GM19372 (cell line): ENCODE data around the gene SCYGR1.
"Not testable (repeated sequence)": the region's sequence is repeated elsewhere in the genome, so short reads cannot be mapped to it uniquely, and the experiment has no call there.

ENCODE experiments used
- ATAC-seq: cut with Tn5 transposase; IDR thresholded peaks from one replicate; pipeline ENCODE4 v1.9.1; 2021; ENCODE audit warnings: mild to moderate bottlenecking, low read depth, moderate library complexity; ENCODE audit not compliant: unreplicated experiment

The SCYGR1 gene

DNA sequence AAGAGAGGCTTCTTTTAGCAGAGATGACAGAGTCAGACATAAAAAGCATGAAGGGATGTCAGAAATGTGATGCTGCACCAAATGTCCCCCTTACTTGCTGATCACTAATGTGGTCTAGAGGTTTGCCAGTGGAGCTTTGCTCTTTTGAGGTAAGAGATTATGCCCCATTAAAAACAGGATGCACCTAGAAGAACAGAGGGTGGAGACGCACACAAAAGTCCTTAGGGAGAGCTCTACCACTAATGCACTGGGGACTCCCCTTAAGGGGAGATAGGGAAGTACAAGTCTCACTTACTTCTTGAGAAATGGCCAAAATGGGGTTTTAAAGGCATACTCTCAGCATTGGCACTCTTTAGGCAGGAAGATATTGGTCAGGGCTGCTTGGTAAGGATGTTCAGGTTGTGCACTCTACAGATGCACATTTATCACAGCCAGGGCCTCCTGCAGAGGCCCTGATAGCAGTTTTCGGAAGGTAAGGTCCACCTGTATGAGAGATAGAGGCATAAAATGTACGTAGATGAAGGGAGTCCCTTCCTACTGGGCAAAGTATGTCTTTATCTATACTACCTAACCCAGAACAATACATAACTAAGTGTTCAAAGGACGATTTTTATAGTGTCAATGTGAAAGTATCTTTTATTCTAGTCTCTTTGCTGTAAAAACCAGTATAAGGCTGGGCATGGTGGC, 17.0 kb upstream of the SCYGR1 start:
- ATAC-seq = no peak

DNA sequence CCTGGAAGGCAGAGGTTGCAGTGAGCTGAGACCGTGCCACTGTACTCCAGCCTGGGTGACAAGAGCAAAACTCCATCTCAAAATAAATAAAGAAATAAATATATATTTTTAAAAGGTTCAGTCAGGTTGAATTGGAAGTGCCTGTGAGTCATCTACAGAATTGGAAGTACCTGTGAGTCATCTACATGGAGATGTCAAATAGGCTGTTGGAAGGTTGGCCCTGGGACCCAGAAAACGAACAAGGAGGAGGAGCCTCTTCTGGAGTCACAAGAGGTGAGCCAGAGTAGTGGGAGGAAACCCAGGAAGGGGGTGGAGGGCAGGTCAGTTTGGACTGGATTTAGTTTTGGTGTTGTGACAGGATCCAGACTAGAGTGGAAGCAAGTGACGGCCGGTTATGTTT, 15.2 kb upstream of the SCYGR1 start:
- no peak for ATAC-seq

DNA sequence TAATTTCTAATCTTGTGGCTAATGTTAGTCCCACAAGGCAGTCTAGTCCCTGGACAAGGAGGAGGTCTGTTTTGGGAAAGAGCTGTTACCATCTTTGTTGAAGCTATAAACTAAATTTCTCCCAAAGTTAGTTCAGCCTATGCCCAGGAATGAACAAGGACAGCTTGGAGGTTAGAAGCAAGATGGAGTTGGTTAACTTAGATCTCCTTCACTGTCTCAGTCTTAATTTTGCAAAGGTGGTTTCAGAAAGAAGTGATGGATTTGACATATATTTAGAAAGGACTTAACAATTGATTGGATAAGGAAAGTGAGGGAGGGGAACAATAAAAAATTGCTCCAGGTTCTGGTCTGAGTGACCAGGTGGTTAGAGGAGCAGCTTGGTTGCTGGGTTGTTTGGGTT, 14.6 kb upstream of the SCYGR1 start:
- ATAC-seq = no peak

DNA sequence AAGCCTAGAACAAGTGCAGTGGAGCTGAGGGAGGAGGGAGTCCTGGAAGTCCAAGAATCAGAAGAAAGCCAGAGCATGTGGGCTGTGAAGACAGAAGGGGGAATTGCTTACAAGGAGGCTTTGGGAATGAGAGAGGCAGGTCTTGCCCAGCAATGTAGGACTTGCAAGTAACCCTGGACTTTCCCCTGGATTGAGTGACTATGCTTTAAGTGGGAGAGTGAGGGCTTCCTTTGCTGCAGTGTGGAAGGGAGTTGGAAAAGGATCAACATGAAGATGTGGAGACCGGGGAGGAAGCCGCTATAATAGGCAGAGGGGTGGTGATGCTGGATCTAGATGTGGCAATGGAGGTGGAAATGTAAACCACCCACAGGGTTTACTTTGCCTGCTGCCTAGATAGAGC, 13.8 kb upstream of the SCYGR1 start:
- no peak for ATAC-seq

DNA sequence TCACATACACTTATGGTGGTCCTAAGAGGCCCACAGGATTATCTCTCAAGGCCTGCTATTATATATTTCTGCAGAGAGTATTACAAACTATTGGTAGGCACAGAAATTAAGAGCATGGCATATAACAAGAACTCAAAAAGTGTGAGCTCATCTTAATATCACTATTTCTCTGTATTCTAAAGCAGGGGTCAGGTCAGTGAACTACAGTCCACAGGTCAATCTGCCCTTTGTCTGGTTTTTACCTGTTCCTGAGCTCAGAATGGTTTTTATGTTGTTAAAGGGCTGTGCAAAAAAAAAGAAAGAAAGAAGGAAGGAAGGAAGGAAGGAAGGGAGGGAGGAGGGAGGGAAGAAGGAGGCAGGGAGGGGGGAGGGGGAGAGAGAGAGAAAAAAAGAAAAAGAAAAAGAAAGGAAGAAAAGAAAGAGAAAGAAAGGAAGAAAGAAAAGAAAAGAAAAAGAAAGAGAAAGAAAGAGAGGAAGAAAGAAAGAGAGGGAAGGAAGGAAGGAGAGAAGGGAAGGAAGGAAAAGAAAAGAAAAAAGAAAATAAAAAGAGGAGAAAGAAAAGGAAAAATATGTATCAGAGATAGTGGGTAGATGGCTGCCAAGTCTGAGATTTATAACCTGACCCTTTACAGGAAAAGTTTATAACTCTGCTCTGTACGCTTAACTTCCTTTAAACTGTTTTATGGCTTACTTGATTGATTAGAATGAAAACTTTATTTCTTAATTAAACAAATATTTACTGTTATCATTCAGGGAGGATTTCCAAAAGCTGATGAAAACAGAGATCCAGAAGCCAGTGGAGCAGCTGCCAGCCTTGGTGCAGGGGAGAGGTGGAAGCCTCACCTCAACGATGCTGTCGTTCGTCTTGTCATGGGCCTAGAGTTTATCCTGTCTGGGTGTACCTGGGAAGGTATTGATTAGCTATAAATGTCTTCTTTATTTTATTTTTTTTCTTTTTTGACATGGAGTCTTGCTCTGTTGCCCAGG, 11.2 kb upstream of the SCYGR1 start:
- no peak for ATAC-seq

DNA sequence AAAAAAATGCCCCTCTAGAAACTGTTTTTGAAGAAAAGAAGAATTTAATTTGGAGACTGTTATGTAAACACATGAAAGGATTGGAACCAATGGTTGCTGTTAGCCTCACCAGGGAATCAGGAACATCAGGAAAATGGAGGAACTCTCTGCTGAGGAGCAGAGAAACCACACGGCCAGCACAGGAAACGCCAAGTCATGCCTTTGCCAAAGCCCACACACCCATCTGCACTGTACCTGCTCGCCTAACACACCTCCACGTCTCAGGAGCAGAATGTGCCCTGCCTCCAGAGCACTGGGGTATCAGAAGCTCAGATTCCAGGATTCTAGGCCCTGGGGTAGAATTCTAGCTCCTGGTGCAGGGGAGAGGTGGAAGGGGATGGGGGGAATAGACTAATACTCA, 9.8 kb upstream of the SCYGR1 start:
- ATAC-seq = no peak

DNA sequence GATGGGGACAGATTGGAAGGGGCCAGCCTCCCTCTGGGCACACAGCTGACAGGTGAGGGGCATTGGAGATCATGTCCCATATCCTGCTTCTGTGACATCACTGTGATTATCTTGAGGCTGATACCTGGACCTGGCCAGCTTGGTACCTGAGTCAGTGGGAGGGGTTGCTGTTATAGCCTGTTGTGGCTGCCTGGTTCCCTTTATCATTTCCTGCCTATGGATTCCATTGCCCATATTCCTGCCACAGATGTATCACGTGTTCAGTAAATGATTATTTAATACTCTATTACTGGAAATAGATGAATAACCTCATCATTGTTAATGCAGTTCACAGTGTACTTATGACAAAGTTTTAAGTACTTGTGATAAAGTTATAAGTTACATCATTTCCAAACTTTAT, 7.8 kb upstream of the SCYGR1 start:
- ATAC-seq = no peak

DNA sequence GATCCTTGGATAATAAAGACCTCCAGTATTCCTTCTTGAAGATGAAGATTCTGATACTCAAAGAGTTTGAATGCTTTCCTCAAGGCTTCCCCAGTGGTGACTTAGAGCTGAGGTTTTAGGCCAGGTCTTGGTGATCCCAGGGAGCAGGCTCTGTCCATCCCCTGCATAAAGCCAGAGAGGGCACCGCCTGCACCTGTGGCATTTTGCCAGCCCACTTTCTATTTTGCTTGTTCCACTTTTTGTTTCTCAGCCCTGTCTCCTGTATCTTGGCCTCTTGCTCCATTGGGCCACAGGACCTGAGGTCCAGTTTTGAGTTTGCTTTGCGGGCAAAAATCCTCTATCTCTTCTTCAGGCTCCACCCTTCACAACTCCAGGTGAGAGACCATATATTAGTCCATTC, 6.7 kb upstream of the SCYGR1 start:
- no peak for ATAC-seq

DNA sequence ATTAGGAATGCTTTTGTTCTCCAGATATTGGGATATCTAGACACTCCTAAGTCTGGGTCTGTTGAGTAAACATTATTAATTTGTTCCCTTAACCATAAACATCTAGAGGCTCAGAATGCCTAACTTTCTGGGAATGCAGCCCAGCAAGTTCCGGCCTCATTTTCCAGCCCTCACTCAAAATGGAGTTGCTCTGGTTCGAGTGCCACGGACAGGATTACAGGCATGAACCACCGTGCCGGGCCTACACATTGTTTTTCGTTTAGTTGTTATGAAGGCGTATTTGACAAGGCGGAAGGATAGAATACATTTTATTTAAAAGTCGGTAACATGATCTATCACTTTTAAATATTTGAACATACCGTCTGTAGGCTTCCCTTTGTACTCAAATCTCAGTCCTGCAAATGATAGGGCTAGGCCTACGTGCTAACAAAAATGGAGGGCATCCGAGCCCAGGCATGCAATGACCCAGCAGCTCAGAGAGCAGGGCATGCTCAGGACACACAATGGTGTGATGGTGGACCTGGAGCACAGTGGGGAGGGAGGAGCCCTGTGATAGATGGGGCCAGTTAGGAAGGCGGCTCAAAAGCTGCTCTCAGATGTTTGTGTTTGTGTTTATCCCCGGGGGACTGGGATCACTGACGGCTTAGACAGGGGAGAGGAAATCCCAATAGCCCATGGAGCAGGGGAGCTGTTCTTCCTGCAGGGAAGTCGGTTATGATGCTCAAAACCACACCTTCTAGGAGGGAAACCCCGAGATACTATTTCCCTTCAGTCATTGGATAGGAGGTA, 2.9 kb upstream of the SCYGR1 start:
- ATAC-seq = no peak

DNA sequence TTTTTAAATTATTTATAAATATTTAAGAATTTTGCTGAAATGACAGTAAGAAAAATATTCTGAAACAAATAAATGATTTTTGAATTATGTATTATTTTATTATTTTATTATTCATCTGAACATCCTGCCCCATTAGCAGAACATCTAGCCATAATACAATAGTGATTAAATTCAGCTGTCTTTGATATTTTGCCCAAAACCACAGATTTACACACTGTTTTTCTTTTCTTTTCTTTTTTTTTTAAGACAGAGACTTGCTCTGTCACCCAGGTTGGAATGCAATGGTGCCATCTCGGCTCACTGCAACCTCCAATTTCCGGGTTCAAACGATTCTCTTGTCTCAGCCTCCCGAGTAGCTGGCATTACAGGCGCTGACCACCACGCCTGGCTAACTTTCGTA, 1.9 kb upstream of the SCYGR1 start:
- no peak for ATAC-seq

DNA sequence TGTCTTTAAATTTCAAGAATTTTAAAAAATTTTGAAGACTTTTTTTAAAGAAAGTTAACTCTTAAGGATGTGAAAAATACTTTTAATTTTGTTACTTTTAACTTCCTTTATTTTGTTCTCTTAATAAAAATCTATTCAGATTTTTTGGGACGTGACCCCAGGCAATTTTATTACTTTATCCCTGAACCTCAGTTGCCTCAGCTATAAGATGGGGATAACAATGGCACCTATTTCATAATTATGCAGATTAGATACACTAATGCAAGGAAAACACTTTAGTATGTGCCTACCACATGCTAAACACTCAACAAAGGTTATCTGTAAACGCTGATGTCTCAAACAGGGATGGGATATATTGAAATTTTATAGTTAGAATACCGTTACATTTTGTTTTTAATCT, 1.5 kb upstream of the SCYGR1 start:
- ATAC-seq = no peak

DNA sequence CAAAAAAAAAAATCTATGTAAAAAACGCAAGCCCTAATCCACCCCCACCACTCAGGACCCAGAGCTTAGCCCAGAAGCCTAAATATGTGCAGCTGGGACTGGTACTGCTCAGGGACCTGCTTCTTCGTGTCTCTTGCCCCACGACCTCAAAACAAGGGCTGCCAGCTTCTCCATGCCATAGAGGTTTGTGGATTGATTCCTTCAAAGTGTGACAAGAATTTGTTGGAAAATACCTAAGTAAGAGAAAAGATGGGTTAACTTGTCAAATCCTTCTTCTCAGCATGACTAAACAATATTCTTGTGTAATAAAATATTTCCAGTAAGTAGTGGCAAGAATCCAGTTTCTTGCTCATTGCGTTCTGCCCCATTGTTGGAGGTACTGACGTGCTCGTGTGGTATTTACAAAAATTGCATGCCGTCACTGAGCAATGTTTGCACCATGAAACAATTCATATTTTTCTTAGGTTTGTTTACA, 825 bp upstream of the SCYGR1 start:
- no peak for ATAC-seq

DNA sequence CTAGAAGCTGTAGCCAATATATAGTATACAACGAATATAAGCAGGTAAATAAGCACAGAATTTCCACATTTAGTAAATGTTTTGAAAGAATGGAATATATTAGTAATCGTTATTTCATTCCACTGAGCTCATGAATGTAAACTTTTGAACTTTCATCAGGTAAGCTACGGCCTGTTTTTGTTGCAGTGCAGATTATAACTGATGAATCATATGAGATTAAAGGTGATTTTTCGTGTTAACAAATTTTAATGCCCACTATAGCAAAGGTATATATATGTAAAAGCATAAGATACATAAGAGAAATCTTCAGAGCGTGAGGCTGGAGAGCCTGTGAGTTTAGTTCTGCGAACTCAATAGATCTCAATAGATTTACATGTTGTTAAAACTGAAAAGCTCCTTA, 1.1 kb downstream of the SCYGR1 start:
- no peak for ATAC-seq

DNA sequence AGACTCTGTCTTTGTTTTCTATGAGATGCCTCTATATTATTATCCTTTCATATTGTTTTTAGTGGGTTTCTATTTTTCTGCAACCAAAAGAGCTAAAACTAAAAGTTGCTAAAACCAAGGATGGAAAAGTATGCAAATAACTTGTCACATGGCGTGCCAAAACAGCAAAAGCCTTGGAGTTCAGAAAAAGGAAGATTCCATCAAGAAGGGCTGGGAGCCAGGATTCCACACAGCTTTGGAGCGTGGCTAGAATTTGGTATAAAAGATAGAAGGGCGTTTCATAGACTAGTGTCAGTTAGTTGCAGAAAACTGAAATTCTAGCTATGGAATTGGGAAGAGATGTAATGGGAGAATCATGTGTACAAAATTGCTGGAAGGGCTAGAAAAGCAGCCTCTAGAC, 4.1 kb downstream of the SCYGR1 start:
- no peak for ATAC-seq

DNA sequence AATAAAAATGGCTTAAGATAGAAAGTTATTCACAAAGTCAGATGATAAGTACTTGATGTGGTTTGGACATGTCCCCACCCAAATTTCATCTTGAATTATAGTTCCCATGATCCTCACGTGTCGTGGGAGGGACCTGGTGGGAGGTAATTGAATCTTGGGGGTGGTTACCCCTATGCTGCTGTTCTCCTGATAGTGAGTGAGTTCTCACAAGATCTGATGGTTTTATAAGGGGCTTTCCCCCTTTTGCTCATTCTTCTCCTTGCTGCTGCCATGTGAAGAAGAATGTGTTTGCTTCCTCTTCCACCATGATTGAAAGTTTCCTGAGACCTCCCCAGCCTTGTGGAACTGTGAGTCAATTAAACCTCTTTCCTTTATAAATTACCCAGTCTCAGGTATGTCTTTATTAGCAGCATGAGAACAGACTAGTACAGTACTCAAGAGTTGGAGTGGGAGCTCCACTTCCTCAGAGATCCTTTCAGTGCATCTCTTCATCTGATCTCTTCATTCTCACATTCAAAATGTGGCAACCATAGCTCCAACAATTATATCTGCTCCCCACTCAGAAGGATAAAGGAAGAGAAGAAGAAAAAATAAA, 5.4 kb downstream of the SCYGR1 start:
- not testable (repeated sequence) for ATAC-seq

DNA sequence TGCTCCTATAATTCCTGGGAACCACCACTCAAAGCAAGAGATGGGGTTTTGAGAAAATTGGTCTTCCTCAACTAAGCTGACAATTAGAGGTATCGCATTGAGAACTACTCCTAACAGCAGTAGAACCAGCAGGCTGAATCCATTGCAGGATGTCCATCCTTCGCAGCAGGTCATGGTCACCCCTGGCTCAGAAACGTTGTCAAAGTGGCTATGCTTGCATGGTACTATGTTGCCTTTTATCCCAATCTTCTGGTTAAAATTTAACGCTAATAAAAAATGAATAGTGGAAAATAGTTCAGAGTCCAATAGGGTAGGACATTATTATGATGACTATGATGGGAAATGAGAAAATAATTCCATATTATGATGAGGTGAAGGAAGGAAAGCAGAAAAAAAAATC, 8.7 kb downstream of the SCYGR1 start, which contains the start of gene TM4SF20:
Gene TM4SF20, minus strand, starts transcription at position 212 of the 400 bp plus-strand sequence. Its CDS starts 38 bp downstream, at position 174.
- no peak for ATAC-seq

DNA sequence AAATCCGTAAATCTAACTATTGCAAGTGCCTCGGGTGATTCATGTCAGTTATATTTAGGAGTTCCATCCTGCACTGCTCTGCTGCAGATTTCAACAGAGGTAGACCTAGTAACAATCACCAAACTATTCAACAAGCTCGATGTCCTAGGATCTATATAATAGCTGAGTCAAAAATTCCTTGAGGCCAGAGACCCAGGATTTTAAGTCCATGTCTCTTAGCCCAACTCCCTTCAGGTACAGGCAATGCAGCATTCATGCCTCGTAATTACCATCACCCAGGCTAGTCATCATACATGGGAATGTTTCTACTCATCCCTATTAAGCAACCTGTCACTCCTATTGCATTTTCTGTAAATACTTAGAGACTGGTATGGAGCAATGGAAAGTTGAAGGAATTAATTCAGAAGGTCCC, 9.4 kb downstream of the SCYGR1 start:
- ATAC-seq = no peak

DNA sequence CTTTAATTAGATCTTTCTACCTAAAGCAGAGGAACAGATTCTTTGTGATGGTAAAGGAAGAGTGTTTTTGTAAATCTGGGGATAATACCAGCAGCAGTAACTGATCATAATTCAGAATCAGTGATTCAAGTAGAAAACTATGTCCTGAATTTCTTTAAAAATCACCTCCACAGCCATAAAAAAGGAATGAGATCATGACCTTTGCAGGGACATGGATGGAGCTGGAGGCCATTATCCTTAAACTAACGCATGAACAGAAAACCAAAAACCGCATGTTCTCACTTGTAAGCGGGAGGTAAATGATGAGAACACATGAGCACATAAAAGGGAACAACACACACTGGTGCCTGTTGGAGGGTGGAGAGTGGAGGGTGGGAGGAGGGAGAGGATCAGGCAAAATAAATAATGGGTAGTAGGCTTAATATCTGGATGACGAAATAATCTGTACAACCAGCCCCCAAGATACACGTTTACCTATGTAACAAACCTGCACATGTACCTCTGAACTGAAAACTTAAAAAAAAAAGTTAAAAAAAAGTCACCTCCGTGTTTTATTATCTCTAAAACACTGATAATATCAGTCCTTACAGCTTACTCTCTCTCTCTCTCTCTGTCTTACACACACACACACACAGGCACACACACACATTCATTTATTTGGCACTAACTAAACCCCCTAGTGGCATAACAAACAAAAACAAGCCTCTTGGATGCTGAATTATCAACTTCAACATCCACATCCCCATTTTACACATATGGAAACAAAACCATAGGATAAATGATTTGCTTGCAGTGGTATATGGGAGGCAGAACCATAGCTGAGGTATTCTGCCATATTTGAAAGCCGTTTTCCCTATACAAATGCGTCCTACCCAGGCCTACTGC, 10.0 kb downstream of the SCYGR1 start:
- no peak for ATAC-seq

DNA sequence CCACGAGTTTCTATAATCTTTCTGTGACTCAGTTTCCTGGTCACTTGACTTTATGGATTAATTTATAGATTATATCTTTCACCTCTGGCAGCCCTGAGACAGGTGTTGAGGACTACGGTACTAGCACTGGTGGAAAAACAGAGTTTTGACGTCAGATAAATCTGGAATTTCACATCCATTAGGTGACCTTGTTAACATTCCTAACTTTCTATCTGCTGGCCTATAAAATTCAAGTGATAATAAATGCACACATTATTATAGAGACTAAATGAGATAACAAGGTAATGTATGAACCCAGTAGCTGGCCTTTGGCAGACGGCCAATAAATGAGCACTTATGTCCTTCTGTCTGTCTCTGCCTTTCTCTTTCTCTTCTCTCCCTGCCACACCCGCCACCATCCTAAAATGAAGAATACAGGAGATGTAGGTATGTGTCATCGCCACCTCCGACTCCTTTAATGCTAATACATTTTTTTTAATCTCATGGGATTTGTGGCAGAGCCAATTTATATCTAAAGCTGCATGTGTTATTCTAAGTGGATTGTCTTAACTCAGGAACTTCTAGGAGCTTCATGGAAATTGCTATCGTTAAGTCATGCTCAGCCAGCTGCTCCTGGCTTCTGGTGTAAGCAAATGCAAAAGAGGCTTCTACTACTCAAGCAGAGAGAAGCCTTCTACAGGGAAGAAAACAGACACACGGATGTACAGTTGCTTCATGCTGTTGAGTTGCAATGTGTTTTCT, 10.9 kb downstream of the SCYGR1 start:
- no peak for ATAC-seq
